ENCODE results near the gene DDX31.
"Not testable (repeated sequence)": the region's sequence is repeated elsewhere in the genome, so short reads cannot be mapped to it uniquely, and the experiment has no call there.

DDX31 gene

DNA sequence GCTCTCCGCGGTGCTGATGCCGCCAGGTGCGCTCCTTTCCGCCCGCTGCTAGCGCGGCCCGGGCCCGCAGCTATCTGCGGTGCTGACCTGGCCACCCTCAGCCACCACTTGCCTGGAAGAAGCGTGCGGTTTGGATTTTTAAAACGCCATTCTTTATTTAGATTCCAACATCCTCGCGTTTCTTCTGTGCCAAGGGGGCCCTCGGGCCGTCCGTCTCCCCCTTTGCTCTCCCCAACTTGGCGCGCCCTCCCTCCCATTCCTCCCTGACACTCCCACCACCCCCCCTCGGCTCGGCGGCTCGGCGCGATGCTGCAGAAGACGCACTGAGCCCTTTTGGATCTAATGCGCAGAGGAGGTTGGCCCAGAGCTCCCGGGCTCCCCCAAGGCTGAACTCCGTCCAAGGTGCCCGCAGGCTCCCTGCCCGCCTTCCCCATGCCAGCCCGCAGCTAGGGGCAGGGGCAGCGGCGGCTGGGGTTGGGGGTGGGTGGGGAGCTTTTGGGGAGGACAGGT is 87.5 kb downstream of the DDX31 start, which contains the start of gene BARHL1:
BARHL1 (plus strand) TSS at position 331 of the 510 bp plus-strand sequence. CDS start 192 bp downstream, outside the sequence.
- no peak for DNase-seq (ENCODE audit: low read depth, low spot score)

DNA sequence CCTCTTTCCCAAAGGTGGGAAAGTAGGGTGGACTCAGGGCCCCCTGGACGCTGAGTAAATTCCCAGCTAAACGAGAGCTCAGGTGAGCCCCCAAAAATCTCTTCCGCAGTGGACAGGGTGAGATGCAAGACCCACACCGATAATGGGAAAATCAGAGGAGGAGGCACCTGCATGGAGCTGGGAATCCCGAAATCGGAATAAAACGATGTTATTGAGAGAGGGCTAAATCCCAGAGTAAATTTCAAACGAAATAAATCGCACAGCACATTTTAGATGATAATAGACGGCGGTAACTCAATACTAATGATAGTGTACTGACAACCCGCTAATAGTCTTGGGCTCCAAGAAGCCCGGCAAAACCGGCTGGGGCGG is 90.4 kb downstream of the DDX31 start:
- no peak for DNase-seq (ENCODE audit: low read depth, low spot score)

- DNase-seq (ENCODE audit: low read depth, low spot score) = no peak
Measured at GRCh38 chr9:132578367-132578932, 91.3 kb downstream of the DDX31 start.

GRCh38 chr9:132577119-132577518 is 92.7 kb downstream of the DDX31 start:
- no peak for DNase-seq (ENCODE audit: low read depth, low spot score)

DNA sequence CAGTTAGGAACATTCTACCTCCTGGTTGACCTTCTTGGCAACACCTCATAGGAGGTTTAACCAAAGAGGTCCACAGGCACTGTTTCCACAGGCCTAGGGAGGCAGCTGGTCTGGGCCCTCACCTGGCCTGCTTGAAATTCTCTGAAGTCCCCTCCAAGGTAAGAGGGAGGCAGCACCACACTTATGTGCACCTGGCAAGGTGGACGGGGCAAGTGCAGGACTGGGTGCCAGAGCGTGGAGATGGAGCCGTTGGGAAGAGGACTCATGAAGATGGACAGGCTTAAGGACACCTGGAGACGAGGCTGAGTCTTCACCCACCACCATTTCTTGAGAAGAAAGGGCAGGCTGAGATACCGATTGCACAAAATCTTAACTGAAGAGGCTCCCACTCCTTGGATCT is 94.0 kb downstream of the DDX31 start:
- no peak for DNase-seq (ENCODE audit: low read depth, low spot score)

DNA sequence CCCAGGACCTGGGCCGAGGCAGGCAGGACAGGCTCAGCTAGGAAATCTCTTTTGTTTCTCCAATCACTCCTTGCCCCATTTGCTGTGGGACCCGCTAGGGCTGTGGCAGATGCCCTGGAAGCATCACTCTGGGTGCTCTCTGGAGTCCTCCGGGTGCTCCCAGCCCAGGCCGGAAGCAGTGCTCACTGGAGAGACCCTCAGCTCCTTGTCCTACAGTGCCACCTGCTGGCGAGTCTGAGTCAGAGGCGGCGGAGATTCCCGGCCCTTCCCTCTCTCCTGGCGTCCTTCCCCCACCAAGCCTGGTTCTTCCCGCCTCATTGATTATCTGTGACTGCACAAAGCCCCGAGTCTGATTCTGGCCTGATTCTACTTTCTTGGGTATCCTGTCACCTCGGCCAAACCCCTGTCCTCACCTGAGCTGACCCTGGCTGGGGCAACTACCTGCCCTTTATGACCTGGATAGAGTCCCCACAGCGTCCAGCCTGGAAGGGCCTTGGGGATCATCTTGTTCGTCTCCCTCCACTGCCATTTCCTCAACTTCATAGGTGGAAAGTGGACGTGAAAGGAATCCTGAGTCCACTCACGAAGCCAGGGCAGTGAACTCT is 94.7 kb downstream of the DDX31 start:
- no peak for DNase-seq (ENCODE audit: low read depth, low spot score)

GRCh38 chr9:132572921-132573320 is 96.9 kb downstream of the DDX31 start:
- no peak for DNase-seq (ENCODE audit: low read depth, low spot score)

- DNase-seq (ENCODE audit: low read depth, low spot score) = no peak
Measured at GRCh38 chr9:132571806-132572600, 97.8 kb downstream of the DDX31 start.

DNA sequence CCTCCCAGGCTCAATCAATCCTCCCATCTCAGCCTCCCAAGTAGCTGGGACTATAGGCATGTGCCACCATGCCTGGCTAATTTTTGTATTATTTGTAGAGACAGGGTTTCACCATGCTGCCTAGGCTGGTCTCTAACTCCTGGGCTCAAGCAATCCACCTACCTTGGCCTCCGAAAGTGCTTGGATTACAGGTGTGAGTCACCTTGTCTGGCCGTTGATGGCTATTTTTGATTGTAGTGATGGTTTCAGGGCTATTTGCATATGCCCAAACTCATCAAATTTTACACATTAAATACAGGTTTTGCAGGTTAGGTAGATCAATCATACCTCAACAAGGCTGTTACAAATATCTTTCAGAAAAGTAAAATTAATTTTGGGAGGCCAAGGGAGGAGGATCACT is 101.0 kb downstream of the DDX31 start:
- not testable (repeated sequence) for DNase-seq (ENCODE audit: low read depth, low spot score)

DNA sequence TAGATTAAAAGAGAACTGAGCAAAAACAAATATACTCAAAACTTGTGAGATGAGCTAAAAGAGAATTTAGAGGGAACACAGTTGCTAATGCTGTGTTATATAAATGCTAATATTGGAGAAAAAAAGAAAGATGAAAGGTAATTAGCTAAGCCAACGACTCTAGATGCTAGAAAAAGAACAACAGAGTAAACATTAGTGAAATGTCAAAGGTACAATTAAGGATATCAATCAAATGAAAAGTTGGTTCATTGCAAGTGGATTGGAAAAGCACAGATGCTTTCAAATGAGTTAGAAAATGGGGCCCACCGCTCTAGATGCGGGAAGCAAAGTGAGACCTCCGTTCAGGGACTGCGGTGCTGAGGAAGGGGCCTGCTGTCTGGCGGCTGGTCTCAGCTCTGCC is 105.3 kb downstream of the DDX31 start:
- DNase-seq (ENCODE audit: low read depth, low spot score) = no peak

- no peak for DNase-seq (ENCODE audit: low read depth, low spot score)
Measured at GRCh38 chr9:132562306-132562573, 107.5 kb downstream of the DDX31 start.

DNA sequence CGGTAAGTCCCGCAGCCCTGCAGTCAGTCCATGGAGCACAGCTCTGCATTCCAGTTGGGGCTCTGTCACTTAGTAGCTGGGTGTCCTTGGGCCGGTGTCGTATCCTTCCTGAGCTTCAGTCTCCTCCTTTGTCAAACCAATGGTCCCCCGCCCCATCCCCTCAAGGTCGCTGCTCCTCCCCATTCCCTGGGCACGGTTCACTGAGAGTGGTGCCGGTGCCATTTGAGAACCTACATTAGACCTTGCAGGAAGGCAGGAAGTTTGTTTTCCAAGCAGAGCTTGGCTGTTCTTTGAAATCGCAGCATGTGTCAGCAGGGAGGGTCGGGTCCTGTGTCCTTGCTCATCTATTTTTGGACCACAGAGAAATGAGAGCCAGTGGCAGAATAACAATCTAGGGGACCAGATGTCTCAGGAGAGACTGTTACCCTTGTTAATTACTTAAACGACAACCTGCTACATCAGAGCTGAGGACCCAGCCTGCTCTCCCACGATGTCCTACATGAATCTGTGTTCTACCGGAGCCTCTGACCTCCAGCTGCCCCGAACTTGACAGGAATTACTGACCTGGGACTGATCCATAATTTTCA is 109.1 kb downstream of the DDX31 start:
- no peak for DNase-seq (ENCODE audit: low read depth, low spot score)

- no peak for DNase-seq (ENCODE audit: low read depth, low spot score)
Measured at GRCh38 chr9:132559711-132560110, 110.1 kb downstream of the DDX31 start.

- no peak for DNase-seq (ENCODE audit: low read depth, low spot score)
Measured at GRCh38 chr9:132557159-132557558, 112.6 kb downstream of the DDX31 start.

DNA sequence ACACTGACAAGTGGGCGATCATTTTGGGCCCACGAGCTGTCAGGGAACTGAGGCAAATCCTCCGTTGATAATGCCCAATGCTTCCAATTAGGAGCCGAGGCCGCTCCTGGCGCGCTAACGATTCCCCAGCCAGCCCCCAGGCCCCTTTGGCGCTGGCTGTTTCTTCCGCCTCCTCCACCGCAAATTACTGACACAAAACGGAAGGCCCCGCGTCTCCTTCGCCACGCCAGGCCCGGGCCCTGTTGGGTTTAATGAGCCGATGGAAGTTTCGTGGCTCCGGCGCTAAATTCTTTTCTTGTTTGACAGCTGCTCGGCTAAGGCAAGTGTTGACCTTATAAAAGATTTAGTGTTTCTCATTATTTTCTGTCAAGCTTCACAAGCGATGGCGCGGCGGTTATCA is 113.1 kb downstream of the DDX31 start:
- DNase-seq (ENCODE audit: low read depth, low spot score) = no peak

- no peak for DNase-seq (ENCODE audit: low read depth, low spot score)
Measured at GRCh38 chr9:132556235-132556634, 113.5 kb downstream of the DDX31 start.

- no peak for DNase-seq (ENCODE audit: low read depth, low spot score)
Measured at GRCh38 chr9:132555528-132555927, 114.3 kb downstream of the DDX31 start.

DNA sequence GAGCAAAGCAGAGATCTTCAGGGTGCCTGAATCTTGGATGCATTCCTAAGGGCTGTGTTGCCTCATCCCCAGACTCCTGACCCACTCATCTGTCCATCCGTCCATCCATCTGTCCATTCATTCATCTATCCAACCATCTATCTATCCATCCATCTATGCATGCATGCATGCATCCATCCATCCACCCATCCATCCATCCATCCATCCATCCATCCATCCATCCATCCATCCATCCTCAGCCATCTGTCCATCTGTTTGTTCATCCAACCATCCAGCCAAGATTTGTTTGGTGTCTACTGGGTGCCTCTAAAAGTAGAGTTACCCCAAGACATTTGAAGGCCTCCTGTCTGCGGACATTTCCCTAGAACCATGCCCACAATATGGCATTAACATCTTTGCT is 115.0 kb downstream of the DDX31 start:
- no peak for DNase-seq (ENCODE audit: low read depth, low spot score)

DNA sequence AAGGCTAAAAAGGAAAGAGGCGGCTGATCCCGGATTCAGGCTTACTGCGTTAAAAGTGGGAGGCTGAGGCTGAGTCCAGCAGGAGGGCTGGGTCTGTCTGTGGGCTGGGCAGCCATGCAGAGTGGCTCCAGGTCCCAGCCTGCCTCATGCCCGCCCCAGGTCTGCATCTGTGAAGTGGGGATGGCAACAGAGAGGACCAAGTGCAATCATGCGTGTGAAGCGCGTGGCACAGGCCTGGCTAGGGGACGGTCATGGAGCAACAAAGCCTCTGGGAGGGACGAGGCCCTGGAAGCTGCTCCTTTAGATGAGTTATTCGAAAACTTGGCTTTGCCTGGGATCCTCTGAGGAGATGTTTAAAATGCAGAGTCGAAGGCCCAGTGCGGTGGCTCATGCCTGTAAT is 117.7 kb downstream of the DDX31 start:
- no peak for DNase-seq (ENCODE audit: low read depth, low spot score)

DNA sequence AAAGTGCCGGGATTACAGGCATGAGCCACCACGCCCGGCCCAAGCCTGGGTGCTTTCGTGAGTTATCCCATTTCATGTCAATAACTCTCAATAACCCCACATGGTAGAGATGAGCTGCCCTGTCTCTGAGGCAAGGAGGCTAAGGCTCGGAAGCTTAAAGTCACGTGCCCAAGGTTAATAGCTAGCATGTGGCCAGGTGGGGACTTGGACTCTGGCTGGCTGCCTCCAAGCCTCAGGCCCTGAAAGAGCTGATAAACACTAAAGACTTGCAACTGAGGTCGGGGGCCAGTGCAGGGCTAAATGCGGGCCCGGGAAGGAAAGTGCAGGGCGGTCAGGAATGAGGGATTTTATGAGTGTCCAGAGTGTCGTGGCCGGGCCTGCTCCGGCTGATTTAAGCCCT is 118.2 kb downstream of the DDX31 start:
- DNase-seq (ENCODE audit: low read depth, low spot score) = no peak

GRCh38 chr9:132548751-132549640 is 120.8 kb downstream of the DDX31 start:
- DNase-seq (ENCODE audit: low read depth, low spot score) = no peak

All from brain pericyte (primary cell).